HK-2 (cell line): ENCODE data around the gene PARP6.

Experiments used
- DNase-seq: peaks from one replicate; pipeline ENCODE4 v3.0.0-alpha.2; 2018; ENCODE audit not compliant: unreplicated experiment

Gene PARP6

GRCh38 chr15:72230197-72231065 is 41.9 kb downstream of the PARP6 start:
- DNase-seq, result peak; percentile 90

DNA sequence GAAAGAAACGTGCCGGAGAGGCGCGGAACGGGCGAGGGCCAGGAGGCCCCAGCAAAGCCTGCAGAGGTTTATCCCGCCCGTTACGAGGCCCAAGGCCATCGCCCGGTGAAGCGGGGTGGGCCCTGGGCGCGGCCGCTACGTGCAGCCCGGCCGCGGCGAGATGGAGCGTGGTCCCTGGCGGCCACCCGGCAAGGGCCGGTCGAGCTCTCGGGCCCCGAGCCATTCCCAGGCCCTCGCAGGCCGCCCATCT is 42.5 kb downstream of the PARP6 start:
- DNase-seq, result no peak

DNA sequence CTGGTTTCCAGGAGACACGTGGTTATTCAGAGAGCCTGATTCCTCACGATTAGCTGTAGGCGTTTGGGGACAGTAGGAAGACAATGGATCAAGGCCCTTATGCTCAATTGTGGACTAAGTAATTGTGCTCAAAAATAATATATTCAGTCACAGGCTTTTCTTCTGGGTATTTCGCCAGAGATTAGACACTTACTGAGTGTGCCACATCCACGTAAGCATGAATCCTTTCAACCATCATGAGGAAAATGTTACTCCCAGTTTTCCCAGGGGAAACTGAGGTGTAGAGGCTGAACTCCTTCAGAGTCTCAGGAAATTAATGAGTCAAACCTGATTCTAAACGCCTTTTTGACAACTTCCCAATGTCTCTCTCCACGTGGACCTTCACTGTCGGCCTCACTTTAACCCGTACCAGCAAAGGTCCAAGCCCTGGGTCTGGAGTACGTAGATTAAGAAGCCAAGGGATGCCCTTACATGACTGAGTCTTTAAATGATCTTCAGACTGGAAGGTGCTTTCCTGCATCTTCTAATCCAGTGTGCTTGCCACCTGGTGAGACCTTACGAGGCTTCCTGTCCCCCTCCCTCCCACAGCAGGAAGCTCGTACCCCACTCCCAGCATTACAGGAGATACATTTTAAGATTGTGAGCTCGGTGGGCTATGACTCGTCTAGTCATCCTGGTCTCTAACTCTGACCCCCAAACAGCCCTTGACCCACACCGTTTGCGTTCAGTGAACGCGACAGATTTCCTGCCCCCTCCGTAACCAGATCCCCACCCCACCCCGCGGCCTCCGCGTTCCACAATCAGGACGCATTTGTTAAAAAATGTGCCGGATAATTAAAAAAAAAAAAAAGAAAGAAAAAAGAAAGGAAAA is 43.0 kb downstream of the PARP6 start:
- DNase-seq, result no peak

DNA sequence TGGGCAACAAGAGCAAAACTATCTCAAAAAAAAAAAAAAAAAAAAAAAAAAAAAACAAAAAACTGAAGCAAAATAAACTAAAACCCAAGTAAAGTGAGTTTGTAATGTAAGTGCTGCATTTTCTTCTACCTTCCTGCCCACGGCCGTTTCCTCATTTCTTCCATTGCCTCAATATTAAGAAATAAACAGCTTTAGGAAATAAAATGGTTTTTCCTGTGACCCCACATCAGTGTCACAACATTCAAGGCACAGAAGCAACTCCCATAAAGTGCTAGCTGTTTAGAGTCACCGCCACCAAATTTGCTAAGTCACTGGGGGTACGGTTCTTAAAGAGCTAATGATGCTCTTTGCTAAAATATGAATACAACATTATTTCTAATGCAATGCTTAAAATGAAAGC is 44.6 kb downstream of the PARP6 start:
- DNase-seq, result no peak

- peak; percentile 53 for DNase-seq
Measured at GRCh38 chr15:72227192-72227586, 45.2 kb downstream of the PARP6 start.

DNA sequence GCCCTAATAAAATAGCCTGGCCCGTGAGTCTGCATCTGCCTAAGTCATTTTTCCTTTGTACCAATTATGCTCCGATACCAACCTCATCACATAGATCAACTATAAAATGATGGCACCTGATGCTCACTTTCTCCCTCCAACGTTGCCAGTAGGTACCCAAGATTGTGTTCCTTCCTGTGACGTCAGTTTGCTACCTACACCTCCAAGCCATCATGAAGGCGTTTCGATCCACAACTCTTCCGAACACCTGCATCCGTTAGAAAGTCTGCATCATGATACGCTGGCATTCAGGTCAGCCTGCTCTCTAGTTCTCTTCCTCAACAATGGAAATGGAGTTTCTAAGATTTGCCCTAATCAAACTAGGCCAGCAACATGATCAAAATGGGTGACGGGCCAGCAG is 49.1 kb downstream of the PARP6 start:
- DNase-seq, result no peak

GRCh38 chr15:72222393-72222792 is 50.0 kb downstream of the PARP6 start:
- no peak for DNase-seq

GRCh38 chr15:72220687-72221086 is 51.7 kb downstream of the PARP6 start:
- DNase-seq, result no peak

DNA sequence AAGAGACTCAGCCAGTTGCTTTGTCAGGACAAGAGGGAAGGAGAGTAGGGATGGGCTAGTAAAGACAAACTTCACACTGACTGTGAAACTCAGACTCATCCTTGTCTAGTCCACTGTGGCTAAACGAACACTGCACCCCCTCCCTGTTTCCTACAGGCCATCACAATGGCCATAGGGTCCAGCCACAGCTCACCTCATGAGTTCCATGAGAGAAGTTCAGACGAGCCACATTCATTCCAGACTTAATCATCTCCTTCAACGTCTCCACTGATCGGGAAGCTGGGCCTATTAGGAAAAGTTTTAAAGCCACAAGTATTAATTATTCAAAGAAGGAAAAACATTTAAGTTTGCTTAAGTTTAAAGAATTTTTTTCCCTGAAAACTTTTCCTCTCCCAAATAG is 55.1 kb downstream of the PARP6 start:
- DNase-seq, result no peak

GRCh38 chr15:72216079-72216478 is 56.3 kb downstream of the PARP6 start:
- no peak for DNase-seq

DNA sequence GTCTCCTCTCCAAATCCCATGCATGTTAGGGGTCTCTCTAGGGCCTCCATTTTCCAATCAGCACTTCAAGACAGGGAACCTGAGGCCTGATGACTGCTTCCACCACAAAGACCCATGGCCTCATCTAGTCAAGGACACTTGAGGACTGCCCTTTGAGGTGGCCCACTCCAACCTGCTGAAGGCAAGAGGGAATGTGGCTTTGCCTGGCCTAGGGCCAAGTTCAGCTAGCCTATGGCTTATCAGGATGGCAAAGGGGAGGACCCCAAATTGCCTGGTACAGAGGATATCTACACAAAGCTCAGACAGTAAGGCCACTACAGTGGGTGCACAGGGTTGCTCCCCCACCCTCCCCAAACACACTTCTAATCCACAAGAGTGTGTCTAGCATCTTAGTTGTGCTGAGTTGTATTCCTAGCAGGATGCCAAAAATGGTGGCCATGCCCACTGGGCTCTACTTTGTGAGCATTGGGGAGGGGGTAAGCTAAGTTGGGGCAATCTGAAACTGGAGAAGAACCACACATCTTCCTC is 64.7 kb downstream of the PARP6 start:
- no peak for DNase-seq

- no peak for DNase-seq
Measured at GRCh38 chr15:72206677-72207000, 65.7 kb downstream of the PARP6 start.

DNA sequence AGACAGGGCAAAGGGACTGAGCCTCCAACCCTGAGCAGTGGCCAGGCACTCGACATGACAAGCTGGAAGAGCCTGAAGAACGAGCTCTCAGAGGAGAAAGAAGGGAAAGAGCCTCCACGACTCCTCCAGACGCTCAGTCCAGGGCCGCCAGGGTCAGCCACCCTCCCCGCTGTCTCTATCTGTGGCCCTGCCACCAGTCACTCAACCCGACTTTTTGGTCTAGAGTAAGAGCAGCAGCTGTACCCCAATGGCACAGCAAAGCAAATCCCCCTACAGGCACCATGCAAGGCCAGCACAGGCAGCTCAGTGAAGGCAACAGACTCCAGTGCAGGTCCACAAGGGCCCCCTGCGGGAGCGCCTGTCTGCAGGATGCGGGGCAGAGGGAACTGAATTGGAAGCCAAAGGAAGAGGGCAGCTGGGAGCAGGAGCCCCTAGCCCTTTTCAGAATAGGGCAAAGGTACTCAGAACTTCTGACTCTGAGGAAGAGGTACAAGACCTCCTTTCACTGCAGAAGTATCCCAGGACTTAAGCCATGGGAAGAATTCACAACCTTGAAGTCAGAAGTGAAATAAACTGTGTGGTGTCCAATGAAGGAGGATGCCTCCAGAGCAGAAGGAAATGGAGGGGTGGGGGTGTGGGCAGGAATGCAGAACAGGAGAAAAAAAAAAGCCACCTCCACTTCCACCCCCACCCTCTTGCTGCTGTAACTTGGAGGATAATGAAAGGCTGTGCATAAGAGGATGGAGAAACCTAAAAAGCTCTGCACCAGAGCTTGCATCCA is 66.3 kb downstream of the PARP6 start:
- DNase-seq, result no peak

- DNase-seq, result no peak
Measured at GRCh38 chr15:72205273-72205672, 67.1 kb downstream of the PARP6 start.

GRCh38 chr15:72203507-72203837 is 68.9 kb downstream of the PARP6 start:
- DNase-seq, result peak; percentile 71

DNA sequence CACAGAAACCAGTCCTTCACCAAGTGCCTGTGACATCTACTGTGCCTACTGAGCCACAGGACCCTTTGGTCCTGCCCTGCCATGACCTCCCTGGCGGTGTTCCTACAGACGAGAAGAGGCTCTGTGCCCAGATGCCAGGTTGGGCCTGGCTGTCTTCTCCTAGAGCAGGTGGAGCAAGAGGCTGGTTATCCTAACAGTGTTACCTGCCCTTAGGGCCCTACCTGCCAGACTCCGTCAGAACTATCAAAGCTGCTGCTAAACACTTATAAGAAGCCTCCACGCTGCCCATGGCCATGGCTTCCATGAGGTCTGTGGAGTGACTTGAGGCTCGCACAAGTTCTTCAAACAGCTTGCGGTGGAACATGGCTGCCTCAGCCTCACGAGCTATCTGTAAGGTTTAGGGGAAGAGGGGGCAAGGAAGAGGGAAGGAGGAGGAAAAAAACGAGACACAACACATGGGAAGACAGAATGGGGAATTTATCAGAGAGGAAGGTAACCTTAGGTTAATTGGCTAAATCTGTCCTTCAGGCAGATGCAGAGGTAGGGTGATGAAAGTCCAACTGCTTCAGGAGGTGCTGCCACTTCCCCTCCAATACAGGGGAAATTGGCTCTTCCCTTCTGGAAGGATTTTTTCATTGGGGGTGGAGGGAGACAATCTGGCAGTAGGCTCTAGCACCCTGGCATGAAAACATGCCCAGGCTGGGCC is 69.4 kb downstream of the PARP6 start:
- DNase-seq, result no peak

GRCh38 chr15:72202302-72202701 is 70.1 kb downstream of the PARP6 start:
- no peak for DNase-seq

GRCh38 chr15:72201391-72201921 is 70.9 kb downstream of the PARP6 start:
- no peak for DNase-seq

DNA sequence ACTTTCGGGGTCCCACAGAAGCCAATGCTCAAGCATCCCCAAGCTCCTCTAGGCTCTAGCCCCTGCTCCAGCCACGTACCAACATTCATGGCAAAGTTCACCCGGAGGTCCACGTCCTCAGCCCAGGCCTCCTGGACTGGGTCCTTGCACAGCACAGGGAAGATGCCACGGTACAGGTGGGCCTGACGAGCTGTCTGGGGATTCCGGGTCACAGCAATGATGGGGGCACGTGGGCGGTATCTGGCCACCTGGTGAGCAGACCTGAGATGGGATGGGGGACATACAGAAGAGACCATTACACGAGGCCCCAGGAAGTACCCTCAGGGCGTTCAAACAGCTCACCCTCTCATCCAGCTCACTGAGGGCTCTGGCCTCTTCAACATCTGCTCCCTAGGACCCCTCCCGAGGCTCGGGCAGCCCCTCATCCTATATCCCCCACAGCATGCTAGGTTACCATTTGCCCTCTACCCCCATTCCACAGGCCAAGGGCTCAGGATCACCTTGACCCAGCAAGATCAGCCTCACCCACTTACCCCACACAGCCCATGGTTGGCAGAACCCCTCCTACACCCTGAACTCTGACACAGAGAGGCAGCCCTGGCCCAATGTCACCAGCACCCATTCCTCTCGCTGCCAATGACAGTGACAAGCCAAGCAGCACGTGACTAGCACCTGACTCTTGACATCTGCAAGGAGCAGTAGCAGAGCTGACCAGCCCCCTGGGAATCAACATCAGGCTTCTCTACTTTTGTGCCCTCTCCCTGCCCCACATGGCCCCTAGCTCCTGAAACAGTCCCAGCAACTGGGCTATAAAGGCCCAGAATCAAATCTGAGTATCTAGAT is 71.7 kb downstream of the PARP6 start:
- DNase-seq, result no peak

GRCh38 chr15:72199721-72200212 is 72.6 kb downstream of the PARP6 start:
- DNase-seq, result peak; percentile 70

GRCh38 chr15:72199205-72199515 is 73.2 kb downstream of the PARP6 start:
- DNase-seq, result no peak
